IPS-18a (cell line): ENCODE data around the gene TMSB10.

ENCODE experiments used
- H3K27ac ChIP-seq: one replicate; pipeline ENCODE4 v1.5.1; 2013; ENCODE audit warnings: low read length
- H3K27me3 ChIP-seq: one replicate; pipeline ENCODE4 v1.6.1; 2013; ENCODE audit warnings: mild to moderate bottlenecking, low read length; ENCODE audit not compliant: control insufficient read depth, insufficient read depth
- H3K36me3 ChIP-seq: one replicate; pipeline ENCODE4 v1.6.1; 2013; ENCODE audit warnings: low read depth, low read length; ENCODE audit not compliant: control insufficient read depth
- H3K4me1 ChIP-seq: one replicate; pipeline ENCODE4 v1.6.1; 2013; ENCODE audit warnings: low read depth, low read length; ENCODE audit not compliant: control insufficient read depth
- H3K4me3 ChIP-seq: one replicate; pipeline ENCODE4 v1.5.1; 2013; ENCODE audit warnings: low read length
- H3K9ac ChIP-seq: one replicate; pipeline ENCODE4 v1.6.1; 2013; ENCODE audit warnings: mild to moderate bottlenecking, low read length, moderate library complexity
- H3K9me3 ChIP-seq: one replicate; pipeline ENCODE4 v1.6.1; 2013; ENCODE audit warnings: low read depth, low read length; ENCODE audit not compliant: control insufficient read depth

TMSB10 gene

GRCh38 chr2:84894758-84895520 lies 10.5 kb upstream of the TMSB10 start:
- Histone ChIP-seq H3K27me3 (no peaks in the 10 kb centered on the region), H3K36me3 (no peaks in the 10 kb centered on the region), H3K9ac (no peak overlapping the region), H3K4me3 (no peak overlapping the region), H3K27ac (no peak overlapping the region), H3K9me3 (no peaks in the 10 kb centered on the region), H3K4me1 (peaks cover 12% of the 10 kb centered on the region)

GRCh38 chr2:84896567-84896966 lies 8.9 kb upstream of the TMSB10 start:
- Histone ChIP-seq H3K4me1 (peaks cover 12% of the 10 kb centered on the region), H3K36me3 (no peaks in the 10 kb centered on the region), H3K27ac (no peak overlapping the region), H3K9me3 (no peaks in the 10 kb centered on the region), H3K9ac (no peak overlapping the region), H3K27me3 (no peaks in the 10 kb centered on the region), H3K4me3 (no peak overlapping the region)

GRCh38 chr2:84897773-84898172 lies 7.7 kb upstream of the TMSB10 start:
- H3K9ac ChIP-seq: no peak overlapping the region
- H3K9me3 ChIP-seq: no peaks in the 10 kb centered on the region

DNA sequence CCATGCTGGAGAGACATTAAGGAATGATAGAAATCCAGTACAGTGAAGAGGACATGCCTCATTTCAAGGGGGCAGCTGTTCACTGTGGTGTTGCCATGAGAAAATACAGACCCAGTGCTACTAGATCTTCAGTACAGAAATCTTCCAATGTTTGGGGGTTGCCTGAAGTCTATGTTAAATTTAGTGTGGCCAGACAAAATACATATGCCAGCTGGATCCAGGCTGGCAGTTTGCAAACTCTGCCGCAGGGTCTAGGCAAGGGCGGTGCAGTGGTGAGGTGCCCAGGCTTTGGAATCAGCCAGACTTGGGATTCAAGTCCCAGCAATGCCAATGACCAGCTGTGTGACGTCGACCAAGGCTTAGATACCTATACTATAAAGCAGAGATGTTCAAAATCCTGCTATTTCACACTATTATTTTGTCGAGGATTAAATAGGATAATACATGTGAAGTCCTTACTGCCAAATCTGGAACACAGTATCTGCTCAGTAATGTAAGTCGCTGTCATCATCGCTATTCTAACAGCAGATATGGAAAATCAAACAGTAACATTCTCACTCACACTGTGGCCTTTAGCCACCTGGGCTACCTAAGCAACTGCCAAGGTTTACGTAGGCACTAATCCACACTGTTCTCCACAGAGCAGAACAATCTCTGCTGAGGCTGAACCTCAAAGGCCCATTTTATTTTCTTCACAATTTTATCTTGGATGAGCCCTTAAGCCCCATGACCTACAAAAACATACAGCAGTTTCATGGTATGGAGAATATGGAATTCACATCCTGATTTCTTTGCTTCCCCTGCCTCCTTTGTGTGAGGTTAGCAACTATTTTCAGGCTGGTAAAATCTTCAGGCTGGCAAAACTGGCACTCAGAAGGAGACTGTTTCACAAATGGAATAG lies 5.9 kb upstream of the TMSB10 start:
- Histone ChIP-seq H3K4me3 (no peak overlapping the region), H3K27ac (no peak overlapping the region), H3K4me1 (peaks cover 6% of the 10 kb centered on the region), H3K27me3 (peaks cover 13% of the 10 kb centered on the region), H3K9ac (no peak overlapping the region), H3K9me3 (no peaks in the 10 kb centered on the region), H3K36me3 (no peaks in the 10 kb centered on the region)

More at GRCh38 chr2:84897773-84898172, 7.7 kb upstream of the TMSB10 start:
- Histone ChIP-seq H3K27me3 (no peaks in the 10 kb centered on the region), H3K27ac (no peak overlapping the region), H3K4me1 (peaks cover 12% of the 10 kb centered on the region), H3K4me3 (no peak overlapping the region), H3K36me3 (no peaks in the 10 kb centered on the region)

- no peaks in the 10 kb centered on the region for H3K9me3 ChIP-seq
- no peak overlapping the region for H3K9ac ChIP-seq
- no peaks in the 10 kb centered on the region for H3K36me3 ChIP-seq
- peaks cover 3% of the 10 kb centered on the region for H3K4me1 ChIP-seq
- no peak overlapping the region for H3K27ac ChIP-seq
- H3K27me3 ChIP-seq: peaks cover 16% of the 10 kb centered on the region
- H3K4me3 ChIP-seq: no peak overlapping the region
These were observed 4.5 kb upstream of the TMSB10 start for GRCh38 chr2:84900971-84901370.

DNA sequence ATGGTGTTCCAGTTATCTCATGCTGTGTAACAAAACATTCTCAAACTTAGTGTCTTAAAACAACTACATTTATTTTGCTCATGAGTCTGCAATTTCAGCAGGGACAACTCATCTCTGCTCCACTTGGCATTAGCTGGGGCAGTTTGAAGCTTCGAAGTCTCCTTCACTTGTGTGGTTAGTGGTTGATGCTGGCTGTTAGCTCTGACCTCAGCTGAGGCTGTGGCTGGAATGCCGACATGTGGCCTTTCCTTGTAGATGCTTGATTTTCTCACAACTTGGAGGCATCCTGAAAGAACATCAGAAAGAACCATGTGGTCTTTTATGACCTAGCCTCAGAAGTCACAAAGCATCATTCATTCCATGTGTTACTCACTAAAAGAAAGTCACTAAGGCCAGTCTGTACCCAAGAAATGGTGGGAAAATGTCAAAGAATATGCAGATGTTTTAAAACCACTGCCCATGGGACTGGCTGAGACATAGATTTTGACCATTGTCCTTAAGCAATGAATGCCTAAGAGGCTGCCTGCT lies 3.8 kb upstream of the TMSB10 start:
- H3K9me3 ChIP-seq: no peaks in the 10 kb centered on the region
- H3K36me3 ChIP-seq: no peaks in the 10 kb centered on the region
- H3K27me3 ChIP-seq: peaks cover 16% of the 10 kb centered on the region
- peaks cover 3% of the 10 kb centered on the region for H3K4me1 ChIP-seq
- H3K9ac ChIP-seq: no peak overlapping the region
- no peak overlapping the region for H3K4me3 ChIP-seq
- H3K27ac ChIP-seq: no peak overlapping the region

DNA sequence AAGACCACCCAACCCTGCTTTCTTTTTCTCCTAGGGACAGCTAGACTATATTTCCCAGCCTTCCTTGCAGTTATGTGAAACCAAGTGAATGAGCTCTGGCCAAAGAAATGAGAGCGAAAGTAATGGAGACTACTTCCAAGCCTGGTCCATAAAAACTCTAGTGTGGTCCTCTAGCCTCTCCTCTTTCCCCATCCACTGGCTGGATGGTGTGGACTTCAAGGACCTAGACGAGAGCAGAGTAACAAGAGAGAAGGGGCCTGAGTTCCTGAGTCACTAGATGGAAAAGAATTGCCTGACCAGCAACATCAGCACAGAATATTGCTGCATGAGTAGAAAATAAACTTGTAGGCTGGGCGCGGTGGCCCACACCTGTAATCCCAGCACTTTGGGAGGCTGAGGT lies 2.9 kb upstream of the TMSB10 start:
- Histone ChIP-seq H3K27me3 (peaks cover 16% of the 10 kb centered on the region), H3K9ac (no peak overlapping the region), H3K4me1 (peaks cover 7% of the 10 kb centered on the region), H3K9me3 (no peaks in the 10 kb centered on the region), H3K4me3 (no peak overlapping the region), H3K27ac (no peak overlapping the region), H3K36me3 (no peaks in the 10 kb centered on the region)

GRCh38 chr2:84904151-84904550 lies 1.3 kb upstream of the TMSB10 start:
- Histone ChIP-seq H3K9ac (no peak overlapping the region), H3K27ac (no peak overlapping the region), H3K4me3 (peak overlapping the region; percentile 90), H3K4me1 (peaks cover 8% of the 10 kb centered on the region), H3K9me3 (no peaks in the 10 kb centered on the region), H3K27me3 (peaks cover 16% of the 10 kb centered on the region), H3K36me3 (no peaks in the 10 kb centered on the region)

DNA sequence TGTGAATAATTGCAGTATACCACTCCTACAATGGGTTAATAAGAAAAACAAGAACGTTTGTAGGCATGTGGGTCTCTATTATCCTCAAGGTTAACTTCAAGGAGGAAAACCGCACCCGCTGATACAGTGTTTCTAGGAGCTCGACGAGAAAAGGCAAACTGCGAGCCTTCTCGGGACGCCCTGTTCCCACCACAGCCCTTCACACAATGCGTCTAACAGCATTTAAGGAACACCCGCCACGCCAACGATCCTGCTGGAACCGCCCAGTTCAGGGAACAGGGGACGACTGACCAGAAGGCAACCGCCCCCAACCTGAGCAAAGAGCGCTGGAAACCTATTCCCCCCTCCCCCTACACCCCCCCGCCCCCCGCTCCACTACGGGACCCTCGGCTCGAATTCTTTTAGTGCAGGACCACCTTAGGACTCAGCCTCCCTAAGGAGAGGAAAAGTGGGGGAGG lies 710 bp upstream of the TMSB10 start:
- H3K9me3 ChIP-seq: no peaks in the 10 kb centered on the region
- peaks cover 16% of the 10 kb centered on the region for H3K27me3 ChIP-seq
- peak overlapping the region; percentile 37 for H3K9ac ChIP-seq
- H3K4me1 ChIP-seq: peaks cover 8% of the 10 kb centered on the region
- no peaks in the 10 kb centered on the region for H3K36me3 ChIP-seq
- no peak overlapping the region for H3K27ac ChIP-seq
- peak overlapping the region; percentile 90 for H3K4me3 ChIP-seq

DNA sequence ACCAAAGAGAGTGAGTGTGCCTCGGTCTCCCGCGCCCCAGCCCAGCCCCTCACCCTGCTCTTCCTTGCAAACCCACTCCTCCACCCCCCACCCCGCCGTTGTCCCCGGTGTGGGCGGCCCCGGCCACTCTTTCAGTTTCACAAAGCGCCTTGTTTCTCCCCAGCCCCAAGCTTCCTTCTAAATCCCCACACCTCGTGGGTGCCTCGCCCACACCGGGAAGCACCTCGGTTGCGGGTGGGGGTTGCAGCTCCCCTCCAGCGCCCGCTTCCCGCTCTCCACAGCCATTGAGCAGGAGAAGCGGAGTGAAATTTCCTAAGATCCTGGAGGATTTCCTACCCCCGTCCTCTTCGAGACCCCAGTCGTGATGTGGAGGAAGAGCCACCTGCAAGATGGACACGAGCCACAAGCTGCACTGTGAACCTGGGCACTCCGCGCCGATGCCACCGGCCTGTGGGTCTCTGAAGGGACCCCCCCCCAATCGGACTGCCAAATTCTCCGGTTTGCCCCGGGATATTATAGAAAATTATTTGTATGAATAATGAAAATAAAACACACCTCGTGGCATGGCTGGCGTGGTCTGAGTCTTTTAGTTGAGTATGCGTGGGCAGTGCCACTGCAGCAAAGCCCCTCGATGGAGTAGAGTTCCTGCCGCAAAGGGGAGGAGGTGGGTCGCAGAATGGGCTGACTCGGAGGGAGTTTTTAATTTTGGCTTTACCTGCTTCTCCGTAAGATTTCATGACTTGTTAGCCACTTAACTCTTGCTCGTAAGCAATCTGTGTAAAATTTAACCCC lies 848 bp downstream of the TMSB10 start:
- Histone ChIP-seq H3K27me3 (peaks cover 16% of the 10 kb centered on the region), H3K4me1 (peaks cover 8% of the 10 kb centered on the region), H3K9ac (peak overlapping the region; percentile 77), H3K27ac (no peak overlapping the region), H3K9me3 (no peaks in the 10 kb centered on the region), H3K4me3 (peak overlapping the region; percentile 90), H3K36me3 (no peaks in the 10 kb centered on the region)
